GM13976 (cell line): ENCODE measurements around the gene UBE2E2.

Source experiments
- DNase-seq: peaks from one replicate; pipeline ENCODE4 v3.0.0; 2012; ENCODE audit warnings: low spot score
- in situ Hi-C: fragments of 300-500 bp; cut with MboI; formaldehyde crosslinking; loops from one replicate; pipeline ENCODE4 v1.12.0; 2022; ENCODE audit warnings: low sequenced_read_pairs, mixed read lengths, inconsistent platforms; ENCODE audit not compliant: unreplicated experiment
- TF ChIP-seq, protein P1 (sequence below): IDR thresholded peaks from 2 replicates; pipeline ENCODE4 v1.5.1; 2012; ENCODE audit warnings: borderline replicate concordance, mild to moderate bottlenecking; ENCODE audit not compliant: insufficient read depth; ENCODE audit errors: extremely low read depth, missing control alignments, control extremely low read depth

UBE2E2 gene

DNA sequence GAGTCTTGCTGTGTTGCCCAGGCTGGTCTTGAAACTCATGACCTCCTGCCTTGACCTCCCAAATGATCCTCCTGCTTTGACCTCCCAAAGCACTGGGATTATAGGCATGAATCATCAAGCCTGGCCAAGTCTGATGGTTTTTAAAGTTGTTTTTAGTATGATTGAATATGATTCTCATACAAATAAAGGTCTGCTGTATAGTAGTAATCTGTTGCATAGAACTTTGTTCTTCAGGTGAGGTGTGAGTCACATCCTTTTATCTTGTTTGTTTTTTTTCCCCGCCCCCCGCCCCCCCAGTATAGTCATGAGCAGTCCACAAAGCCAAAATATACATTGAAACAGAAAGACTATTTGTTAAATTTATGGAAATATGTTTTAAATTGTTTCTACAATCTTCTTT lies 39.0 kb downstream of the UBE2E2 start:
- DNase-seq, result no peak
- TF ChIP-seq, protein P1, sequence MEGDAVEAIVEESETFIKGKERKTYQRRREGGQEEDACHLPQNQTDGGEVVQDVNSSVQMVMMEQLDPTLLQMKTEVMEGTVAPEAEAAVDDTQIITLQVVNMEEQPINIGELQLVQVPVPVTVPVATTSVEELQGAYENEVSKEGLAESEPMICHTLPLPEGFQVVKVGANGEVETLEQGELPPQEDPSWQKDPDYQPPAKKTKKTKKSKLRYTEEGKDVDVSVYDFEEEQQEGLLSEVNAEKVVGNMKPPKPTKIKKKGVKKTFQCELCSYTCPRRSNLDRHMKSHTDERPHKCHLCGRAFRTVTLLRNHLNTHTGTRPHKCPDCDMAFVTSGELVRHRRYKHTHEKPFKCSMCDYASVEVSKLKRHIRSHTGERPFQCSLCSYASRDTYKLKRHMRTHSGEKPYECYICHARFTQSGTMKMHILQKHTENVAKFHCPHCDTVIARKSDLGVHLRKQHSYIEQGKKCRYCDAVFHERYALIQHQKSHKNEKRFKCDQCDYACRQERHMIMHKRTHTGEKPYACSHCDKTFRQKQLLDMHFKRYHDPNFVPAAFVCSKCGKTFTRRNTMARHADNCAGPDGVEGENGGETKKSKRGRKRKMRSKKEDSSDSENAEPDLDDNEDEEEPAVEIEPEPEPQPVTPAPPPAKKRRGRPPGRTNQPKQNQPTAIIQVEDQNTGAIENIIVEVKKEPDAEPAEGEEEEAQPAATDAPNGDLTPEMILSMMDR, result no peak
- in situ Hi-C loops, result no loop called here

DNA sequence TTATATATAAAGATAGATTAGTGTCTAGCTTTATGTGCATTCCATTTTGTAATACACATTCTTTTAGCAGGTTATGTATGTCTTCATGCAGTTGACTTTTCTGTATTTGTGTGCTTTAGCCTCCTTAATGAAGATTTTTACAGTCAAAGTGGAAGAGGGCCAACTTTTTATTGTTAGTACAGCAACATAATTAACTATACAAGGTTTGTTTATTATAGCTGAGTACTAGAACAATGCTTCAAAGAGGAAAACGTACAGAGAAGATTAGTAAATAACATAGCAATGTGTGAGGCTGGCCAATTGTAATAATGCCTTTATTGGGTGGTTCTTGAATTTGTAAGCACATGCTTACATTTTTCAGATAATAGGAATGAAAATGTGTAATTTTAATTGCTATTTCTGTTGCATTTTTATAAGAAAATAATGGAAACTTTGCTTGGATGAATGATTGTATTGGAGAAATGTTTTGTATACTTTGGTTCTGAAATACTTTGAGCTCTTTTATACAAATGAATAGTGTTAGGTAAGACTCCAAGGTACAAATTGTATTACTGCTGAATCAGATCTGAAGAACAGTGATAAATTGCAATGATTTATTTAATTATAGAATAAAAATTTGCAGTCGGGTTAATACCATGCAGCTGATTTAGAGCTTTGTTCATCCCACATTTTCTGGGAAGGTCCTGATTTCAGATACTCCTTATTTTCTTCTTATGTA lies 41.4 kb downstream of the UBE2E2 start:
- TF ChIP-seq, protein P1, result no peak
- in situ Hi-C loops, result no loop called here
- DNase-seq, result no peak

DNA sequence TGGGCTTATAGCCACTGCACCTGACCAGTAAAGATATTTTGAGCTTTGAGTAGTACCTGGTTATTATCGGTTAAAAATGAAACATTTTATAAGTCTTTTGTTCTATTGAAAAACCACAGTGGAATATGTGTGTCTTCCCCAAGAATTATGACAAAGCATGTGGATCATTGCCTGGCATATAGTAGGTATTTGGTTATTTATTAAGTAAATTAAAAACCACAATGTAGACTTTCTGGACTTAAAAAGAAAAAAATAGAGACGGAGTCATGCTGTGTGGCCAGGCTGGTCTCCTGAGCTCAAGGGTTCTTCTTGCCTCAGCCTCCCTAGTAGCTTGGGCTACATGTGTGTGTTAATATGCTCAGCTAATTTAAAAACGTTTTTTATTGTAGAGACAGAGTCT lies 43.5 kb downstream of the UBE2E2 start:
- TF ChIP-seq, protein P1, result no peak
- in situ Hi-C loops, result no loop called here

DNA sequence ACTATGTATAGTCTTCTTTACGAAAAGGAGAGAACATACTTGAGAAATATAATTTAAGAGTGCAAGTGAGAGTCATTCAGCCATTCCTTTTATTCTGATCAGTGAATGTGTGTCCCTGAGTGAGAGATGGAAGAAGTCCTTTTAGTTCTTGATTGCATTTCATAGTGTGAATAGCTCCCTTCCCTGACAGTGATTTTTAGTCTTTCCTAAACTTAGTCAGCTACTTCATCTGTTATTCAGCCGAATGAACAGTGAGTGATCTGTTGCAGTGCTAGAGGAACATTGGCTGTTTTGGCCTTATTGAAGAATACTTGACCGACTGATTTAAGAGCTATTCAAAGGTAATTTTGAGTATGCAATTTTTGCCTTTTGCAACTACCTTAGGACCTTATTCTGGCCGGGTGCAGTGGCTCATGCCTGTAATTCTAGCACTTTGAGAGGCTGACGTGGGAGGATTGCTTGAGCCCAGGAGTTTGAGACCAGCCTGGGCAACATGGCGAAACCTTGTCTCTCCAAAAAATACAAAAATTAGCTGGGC lies 45.5 kb downstream of the UBE2E2 start:
- DNase-seq, result no peak
- in situ Hi-C loops, result no loop called here
- TF ChIP-seq, protein P1, result no peak

More for the DNA sequence above, 43.5 kb downstream of the UBE2E2 start:
- no peak for DNase-seq

DNA sequence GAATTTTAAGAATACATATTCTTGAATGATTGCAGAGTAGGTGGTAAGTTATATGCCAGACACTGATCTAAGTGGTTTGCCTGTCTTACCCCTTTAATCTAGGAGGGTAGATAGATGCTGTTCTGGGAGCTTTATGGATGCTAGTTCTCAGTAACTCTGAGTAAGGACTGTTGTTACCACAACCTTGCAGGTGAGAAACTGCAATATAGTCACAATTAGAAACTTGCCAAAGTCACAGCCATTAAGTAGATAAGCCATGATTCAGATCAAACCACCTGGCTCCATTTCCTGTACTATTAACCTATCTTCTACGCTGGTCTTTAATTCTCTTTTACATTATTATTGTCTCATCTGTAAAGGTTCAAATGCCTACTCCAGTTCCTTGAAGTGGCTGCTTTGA lies 46.8 kb downstream of the UBE2E2 start:
- TF ChIP-seq, protein P1, result no peak
- in situ Hi-C loops, result no loop called here
- no peak for DNase-seq

DNA sequence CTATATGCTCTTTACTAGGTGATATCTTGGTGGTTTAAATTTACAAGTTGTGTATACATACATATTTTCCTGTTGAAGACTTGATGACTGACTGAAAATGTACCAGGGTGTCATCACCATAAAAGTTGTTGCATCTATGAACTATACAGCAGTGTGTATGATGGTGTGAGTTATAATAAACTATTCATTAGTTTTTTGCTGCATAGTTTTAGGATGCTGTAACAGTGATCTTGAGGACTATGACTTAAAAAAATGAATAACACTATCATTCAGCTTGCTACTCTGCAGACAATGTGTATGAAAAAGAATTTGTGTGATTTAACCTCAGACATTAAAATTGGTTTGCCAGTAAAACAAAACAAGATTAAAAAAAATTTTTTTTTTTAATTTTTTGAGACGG lies 49.0 kb downstream of the UBE2E2 start:
- TF ChIP-seq, protein P1, result no peak
- no peak for DNase-seq
- in situ Hi-C loops, result no loop called here

DNA sequence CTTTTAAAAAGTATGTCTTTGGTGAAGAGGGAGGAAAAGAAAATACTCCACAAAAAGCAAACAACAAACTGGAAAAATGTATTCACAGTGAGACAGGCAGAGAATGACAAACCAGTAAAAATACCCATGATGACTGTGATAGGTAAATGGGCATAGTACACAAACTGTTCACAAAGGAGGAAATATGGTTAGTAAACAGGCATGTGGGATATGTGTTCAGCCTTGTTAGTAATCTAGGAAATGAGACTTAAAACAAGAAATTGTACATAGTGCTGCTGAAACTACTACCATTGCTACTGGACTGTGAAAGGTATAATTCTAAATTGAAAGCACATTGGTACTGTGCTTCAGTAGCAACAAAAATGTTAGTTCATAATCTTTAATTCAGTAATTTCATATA lies 50.1 kb downstream of the UBE2E2 start:
- TF ChIP-seq, protein P1, result no peak
- DNase-seq, result no peak
- in situ Hi-C loops, result no loop called here
